HepG2 (cell line): Measurements from ENCODE around the gene TUBB4B. TPM values are rescaled to one million over a fixed set of nuclear protein-coding genes. Genes with fewer than 3 reads are reported as not detected.

Experiments used
- ARID2 ChIP-seq: sonication (generic); formaldehyde crosslinking; IDR thresholded peaks from 2 replicates; pipeline ENCODE4 v1.8.1; 2022; ENCODE audit warnings: mild to moderate bottlenecking, missing genetic modification reagents, borderline replicate concordance
- ATF6 ChIP-seq: sonication (generic); formaldehyde crosslinking; conservative IDR thresholded peaks from 2 replicates; pipeline ENCODE4 v1.4.0; 2020; ENCODE audit warnings: missing genetic modification reagents
- CENPX ChIP-seq: sonication (generic); formaldehyde crosslinking; IDR thresholded peaks from 2 replicates; pipeline ENCODE4 v1.9.0; 2021; ENCODE audit warnings: mild to moderate bottlenecking, missing genetic modification reagents, moderate library complexity
- E2F2 ChIP-seq: sonication (generic); formaldehyde crosslinking; IDR thresholded peaks from 2 replicates; pipeline ENCODE4 v1.4.0; 2020; ENCODE audit warnings: missing genetic modification reagents, borderline replicate concordance
- HIVEP1 ChIP-seq: sonication (generic); formaldehyde crosslinking; IDR thresholded peaks from 2 replicates; pipeline ENCODE4 v1.4.0; 2020; ENCODE audit warnings: mild to moderate bottlenecking, missing genetic modification reagents
- HOMEZ ChIP-seq: IDR thresholded peaks from 2 replicates; pipeline ENCODE4 v1.6.1; 2016; ENCODE audit warnings: low read depth
- KAT2B ChIP-seq: fragments of 150-350 bp; IDR thresholded peaks from 2 replicates; pipeline ENCODE4 v1.6.1; 2014; ENCODE audit warnings: low read depth, low read length, borderline replicate concordance
- PHB2 ChIP-seq: fragments of 450-650 bp; IDR thresholded peaks from 2 replicates; pipeline ENCODE4 v1.6.1; 2018; ENCODE audit not compliant: partially characterized antibody
- PRMT3 ChIP-seq: sonication (generic); formaldehyde crosslinking; IDR thresholded peaks from 2 replicates; pipeline ENCODE4 v1.8.1; 2022; ENCODE audit warnings: low read depth, mild to moderate bottlenecking, moderate library complexity, missing genetic modification reagents, borderline replicate concordance
- SALL1 ChIP-seq: sonication (generic); formaldehyde crosslinking; IDR thresholded peaks from 2 replicates; pipeline ENCODE4 v1.8.0; 2022; ENCODE audit warnings: mild to moderate bottlenecking, missing genetic modification reagents
- SIN3A ChIP-seq: IDR thresholded peaks from 2 replicates; pipeline ENCODE4 v1.6.1; 2011; ENCODE audit warnings: low read depth, mild to moderate bottlenecking, control low read depth, low read length, borderline replicate concordance
- TBP ChIP-seq: sonication (generic); formaldehyde crosslinking; IDR thresholded peaks from 2 replicates; pipeline ENCODE4 v1.5.0; 2020; ENCODE audit warnings: missing genetic modification reagents
- YEATS4 ChIP-seq: sonication (generic); formaldehyde crosslinking; IDR thresholded peaks from 2 replicates; pipeline ENCODE4 v1.4.0; 2020; ENCODE audit warnings: missing genetic modification reagents, borderline replicate concordance
- ZBTB2 ChIP-seq: sonication (generic); formaldehyde crosslinking; IDR thresholded peaks from 2 replicates; pipeline ENCODE4 v1.8.0; 2022; ENCODE audit warnings: low read depth, missing genetic modification reagents
- ZFP36 ChIP-seq: fragments of 150-350 bp; IDR thresholded peaks from 2 replicates; pipeline ENCODE4 v1.6.1; 2018; ENCODE audit warnings: borderline replicate concordance, low read length, low read depth; ENCODE audit not compliant: partially characterized antibody
- ZFP82 ChIP-seq: sonication (generic); formaldehyde crosslinking; IDR thresholded peaks from 2 replicates; pipeline ENCODE4 v1.5.1; 2020; ENCODE audit warnings: mild to moderate bottlenecking, missing genetic modification reagents, borderline replicate concordance
- ZHX1 ChIP-seq: sonication (generic); formaldehyde crosslinking; IDR thresholded peaks from 2 replicates; pipeline ENCODE4 v1.8.1; 2022; ENCODE audit warnings: low read depth, mild to moderate bottlenecking, missing genetic modification reagents
- ZNF512 ChIP-seq: sonication (generic); formaldehyde crosslinking; IDR thresholded peaks from 2 replicates; pipeline ENCODE4 v1.4.0; 2020; ENCODE audit warnings: mild to moderate bottlenecking, missing genetic modification reagents
- ZNF557 ChIP-seq: sonication (generic); formaldehyde crosslinking; IDR thresholded peaks from 2 replicates; pipeline ENCODE4 v1.4.0; 2020; ENCODE audit warnings: missing genetic modification reagents
- polyA plus RNA-seq, 8 experiments: library from polyadenylated mRNA; depleted of rRNA in 3 of 8; stranded (reverse) in 7 of 8; unstranded in 1 of 8; fragments of >200 nt; fragmentation: Illumina TruSeq in 4 of 8; extraction: Trizol in 4 of 8; gene quantifications; 2 replicates each; pipeline versions ENCODE4 v1.2.1 to v1.2.3, GENCODE V29; 2011 to 2016; ENCODE audit warnings: low read depth in 4 of 8, missing spikeins in 1 of 8, mixed read lengths in 1 of 8; ENCODE audit not compliant: insufficient read depth in 1 of 8
- total RNA-seq, 5 experiments: library from RNA; depleted of rRNA; stranded (reverse); fragments of >200 nt; fragmentation: Illumina TruSeq; extraction: Trizol; gene quantifications; 2 replicates each; pipeline ENCODE4 v1.2.3, GENCODE V29; 2016; ENCODE audit warnings: low read depth in 1 of 5

Gene TUBB4B
- total and polyA plus RNA-seq, 2 of the 13 experiments (the other 11 are each of a cell fraction or from before 2014, with no cell fraction given), result 182 to 412 TPM

- no peak for TF ChIP-seq ZFP82
- TF ChIP-seq TBP (CRISPR knock-in tag), result no peak
- TF ChIP-seq YEATS4 (CRISPR knock-in tag), result no peak
- TF ChIP-seq PRMT3 (CRISPR knock-in tag), result no peak
- TF ChIP-seq SIN3A, result no peak; the same call in 1 of the 2 replicates
- no peak for TF ChIP-seq ZFP36
- no peak for TF ChIP-seq KAT2B
- no peak for TF ChIP-seq ATF6
- TF ChIP-seq ARID2 (CRISPR knock-in tag), result no peak
- TF ChIP-seq ZHX1 (CRISPR knock-in tag), result peak; percentile 64; the same call in 1 of the 2 replicates
- TF ChIP-seq SALL1 (CRISPR knock-in tag), result peak; percentile 66
- no peak for TF ChIP-seq E2F2
- no peak for TF ChIP-seq ZNF557
- no peak for TF ChIP-seq HOMEZ (CRISPR knock-in tag)
- TF ChIP-seq ZBTB2 (CRISPR knock-in tag), result peak; percentile 59; the same call in 1 of the 2 replicates
- TF ChIP-seq CENPX (CRISPR knock-in tag), result no peak
- no peak for TF ChIP-seq PHB2
- TF ChIP-seq HIVEP1 (CRISPR knock-in tag), result 0 out of 2 replicates have a peak, but pooled peaks have one; percentile 30
- TF ChIP-seq ZNF512 (CRISPR knock-in tag), result no peak
These were observed 22.3 kb upstream of the TUBB4B start (continued) for GRCh38 chr9:137218754-137219271.
